Left forelimb (tissue), 1 donor: Measurements from ENCODE around the gene SELENOK.
A peak's percentile ranks its signal among the peaks of the same experiment; 100 is the strongest.
"Not testable (repeated sequence)": the region's sequence is repeated elsewhere in the genome, so short reads cannot be mapped to it uniquely, and the experiment has no call there.

Source experiments
- DNase-seq: peaks from one replicate; pipeline ENCODE4 v3.0.0-alpha.2; 2018; ENCODE audit warnings: low spot score

SELENOK gene

GRCh38 chr3:53891497-53892285 is at the start of gene SELENOK:
TSS of gene SELENOK (minus strand) at chr3:53891859.
- peak; percentile 98 for DNase-seq

- DNase-seq, result no peak
Measured at GRCh38 chr3:53941184-53941583, 49.5 kb upstream of the SELENOK start.

DNA sequence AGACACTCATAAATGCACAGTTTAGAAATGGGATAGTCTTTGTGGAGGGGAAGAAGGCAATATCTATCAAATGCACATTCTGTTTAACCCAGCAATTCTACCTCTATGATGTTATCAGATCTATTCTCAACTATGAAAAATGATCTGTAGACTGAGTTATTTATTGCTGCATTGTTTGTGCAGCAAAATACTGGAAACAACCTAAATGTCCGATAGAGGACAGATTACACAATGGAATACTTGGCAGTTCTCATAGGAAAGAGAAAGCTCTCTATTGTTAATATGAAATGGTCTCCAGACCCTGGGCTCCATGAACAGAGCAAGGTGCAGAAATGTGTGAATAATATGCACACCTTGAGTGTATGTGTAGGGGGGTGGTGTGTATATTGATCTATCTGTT is 49.0 kb upstream of the SELENOK start:
- DNase-seq, result no peak

DNA sequence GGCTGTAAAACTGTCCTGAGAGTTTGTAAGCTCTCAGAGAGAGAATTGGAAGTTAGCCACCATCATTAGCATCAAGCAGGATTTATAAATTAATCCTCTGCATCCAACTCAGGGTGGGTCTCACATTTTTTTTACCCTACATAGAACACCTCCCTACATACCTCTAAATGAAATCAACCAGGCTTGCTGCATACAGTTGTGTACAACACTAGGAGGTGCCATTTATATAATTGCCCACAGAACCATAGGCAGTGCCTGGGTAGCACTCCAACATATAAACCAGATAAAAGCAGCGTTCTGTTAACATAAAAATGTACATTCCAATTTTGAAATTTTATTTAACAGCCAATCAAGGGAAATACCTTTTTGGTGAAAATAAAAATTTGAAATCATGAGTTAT is 48.2 kb upstream of the SELENOK start:
- DNase-seq, result no peak

DNA sequence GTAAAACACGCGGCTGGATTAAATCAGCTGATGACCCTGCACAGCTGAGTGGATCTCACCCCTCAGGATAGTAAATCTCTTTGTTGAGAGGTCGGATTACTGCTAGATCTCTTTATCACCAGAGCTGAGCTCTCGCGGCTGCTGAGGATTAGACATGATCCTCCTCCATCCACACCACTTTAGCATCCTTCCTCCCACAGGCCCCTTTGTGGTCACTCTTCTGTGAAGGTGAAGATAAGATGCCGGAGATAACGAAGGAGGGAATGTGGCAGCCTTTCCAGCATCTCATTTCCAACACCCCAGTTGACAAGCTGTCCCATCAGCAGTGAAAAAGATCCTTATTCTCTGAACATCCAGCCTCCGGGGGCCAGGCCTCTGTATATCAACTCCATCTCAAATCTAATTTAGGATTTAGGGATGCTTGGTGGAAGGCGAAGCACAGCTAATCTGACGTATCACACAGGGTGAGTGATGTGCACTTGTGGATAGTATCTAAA is 47.5 kb upstream of the SELENOK start:
- no peak for DNase-seq

- no peak for DNase-seq
Measured at GRCh38 chr3:53938645-53939044, 47.0 kb upstream of the SELENOK start.

GRCh38 chr3:53936347-53936746 is 44.7 kb upstream of the SELENOK start:
- no peak for DNase-seq

- no peak for DNase-seq
Measured at GRCh38 chr3:53935283-53935901, 43.7 kb upstream of the SELENOK start.

GRCh38 chr3:53927208-53927872 is 35.7 kb upstream of the SELENOK start:
- DNase-seq, result not testable (repeated sequence)

DNA sequence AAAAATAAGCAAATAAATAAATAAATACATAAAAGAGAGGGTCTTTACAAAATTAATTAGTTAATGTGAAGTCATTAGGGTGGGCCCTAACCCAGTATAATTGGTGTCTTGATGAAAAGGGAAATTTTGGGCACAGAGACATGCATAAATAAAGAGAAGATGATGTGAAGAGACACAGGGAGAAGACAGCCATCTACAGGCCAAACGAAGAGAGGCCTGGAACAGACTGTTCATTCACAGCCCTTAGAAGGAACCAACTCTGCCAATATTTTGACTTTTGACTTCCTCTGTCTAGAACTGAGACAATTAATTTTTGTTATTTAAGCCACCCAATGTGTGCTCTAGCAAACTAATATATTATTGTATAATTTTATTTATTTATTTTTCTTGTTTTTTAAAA is 29.6 kb upstream of the SELENOK start:
- DNase-seq, result no peak

DNA sequence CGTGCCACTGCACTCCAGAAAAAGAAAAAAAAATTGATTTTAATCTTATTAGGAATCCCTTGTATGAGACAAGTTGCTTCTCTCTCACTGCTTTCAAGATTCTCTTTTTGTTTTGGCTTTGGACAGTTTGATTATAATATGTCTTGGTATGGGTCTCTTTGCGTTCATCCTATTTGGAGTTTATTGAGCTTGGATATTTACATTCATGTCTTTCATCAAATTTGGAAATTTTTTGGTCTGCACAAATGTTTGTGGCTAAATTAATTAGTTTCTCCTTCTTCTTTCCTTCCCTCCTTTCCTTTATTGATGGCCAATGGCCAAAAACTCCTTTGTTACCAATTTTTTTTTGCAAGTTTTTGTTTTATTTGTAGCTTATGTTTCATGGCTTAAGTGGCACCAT is 28.1 kb upstream of the SELENOK start:
- DNase-seq, result no peak

DNA sequence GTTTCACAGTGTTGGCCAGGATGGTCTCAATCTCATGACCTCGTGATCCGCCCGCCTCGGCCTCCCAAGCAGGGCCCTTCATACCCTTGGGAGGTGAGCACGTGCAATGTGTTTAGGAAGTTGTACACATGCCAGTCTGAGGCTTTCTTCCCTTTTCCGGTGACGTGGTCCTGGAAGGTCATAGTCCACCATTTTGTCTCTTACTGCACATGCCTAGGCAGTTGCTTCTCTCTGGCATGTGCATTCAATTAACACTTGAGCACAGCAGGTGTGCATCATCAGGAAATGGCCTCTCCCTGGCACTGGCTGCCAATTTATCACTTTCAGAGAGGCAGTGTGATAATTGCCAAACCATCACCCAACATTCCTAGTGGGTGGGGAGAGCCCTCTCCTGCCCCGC is 21.7 kb upstream of the SELENOK start:
- DNase-seq, result no peak

- no peak for DNase-seq
Measured at GRCh38 chr3:53902711-53903110, 11.1 kb upstream of the SELENOK start.

GRCh38 chr3:53902067-53902466 is 10.4 kb upstream of the SELENOK start:
- DNase-seq, result no peak

GRCh38 chr3:53900666-53901331 is 9.1 kb upstream of the SELENOK start:
- no peak for DNase-seq

DNA sequence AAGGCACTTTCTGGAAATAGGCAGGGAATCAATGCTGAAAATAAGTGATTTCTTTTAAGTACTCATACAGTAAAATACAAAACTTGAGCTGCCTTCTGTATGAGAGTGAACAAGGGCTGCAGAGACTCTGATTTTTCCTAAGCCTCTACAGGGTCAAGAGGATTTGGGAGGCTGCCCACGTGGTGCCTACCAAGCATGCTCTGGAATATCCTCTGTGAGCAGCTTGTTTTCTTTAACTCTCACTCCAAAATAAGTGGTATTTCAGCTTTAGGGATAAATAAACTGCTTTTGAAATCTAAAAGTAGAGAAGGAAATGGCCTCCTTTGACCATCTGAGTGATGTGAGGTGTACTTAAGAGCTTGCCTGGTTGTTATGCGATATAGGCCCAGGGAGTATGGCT is 8.1 kb upstream of the SELENOK start:
- DNase-seq, result no peak

DNA sequence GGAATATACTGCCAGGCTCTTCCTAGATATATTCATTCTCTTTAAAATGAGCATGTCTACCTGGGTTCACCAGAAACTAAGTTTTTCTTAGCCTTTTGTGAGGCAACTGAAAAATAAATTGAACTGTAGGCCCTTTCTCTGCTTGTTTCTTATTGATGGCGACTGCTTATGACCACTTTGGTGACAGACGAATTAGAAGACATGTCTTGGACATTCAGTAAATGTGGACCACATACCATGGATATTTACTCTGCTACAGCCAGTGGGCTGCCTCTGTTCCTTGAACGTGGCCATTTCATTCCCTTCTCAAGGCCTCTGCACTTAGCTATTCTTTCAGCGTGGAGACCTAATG is 603 bp upstream of the SELENOK start:
- DNase-seq, result no peak

DNA sequence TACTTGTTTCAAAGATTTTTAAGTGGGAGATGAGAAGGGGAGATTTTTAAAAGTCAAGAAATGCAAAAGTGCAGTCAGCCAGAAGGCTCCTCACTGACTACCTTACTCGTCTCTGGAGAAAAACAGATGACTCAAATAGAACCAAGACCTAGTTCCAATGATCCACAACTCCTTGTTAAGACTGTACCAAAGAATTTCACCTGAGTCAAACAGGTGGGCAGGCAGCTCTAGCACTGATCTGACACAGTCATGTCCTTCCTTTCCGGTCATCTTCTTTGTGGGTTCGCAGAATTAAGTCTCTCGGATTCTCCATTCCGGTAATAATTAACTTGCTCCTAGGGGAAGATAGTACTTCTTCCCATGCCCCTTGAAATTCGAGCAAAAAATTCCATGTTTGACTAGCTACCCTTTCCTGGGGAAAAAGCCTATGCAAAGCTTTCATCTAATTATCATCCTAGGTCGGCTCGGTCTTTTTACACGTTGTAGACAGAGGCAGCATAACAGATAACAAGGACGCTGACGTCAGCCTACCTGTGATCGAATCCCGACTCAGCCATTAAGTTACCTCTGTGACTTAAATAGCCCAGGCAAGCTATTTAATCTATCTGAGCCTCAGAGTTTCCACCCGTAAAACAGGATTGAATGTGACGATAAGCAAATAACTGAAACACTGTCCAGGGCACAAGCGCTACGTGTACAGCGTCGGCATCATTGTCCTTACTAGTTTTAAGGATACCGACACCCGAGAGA is 758 bp downstream of the SELENOK start:
- DNase-seq, result no peak

GRCh38 chr3:53888232-53888631 is 3.4 kb downstream of the SELENOK start:
- DNase-seq, result no peak

GRCh38 chr3:53887446-53887845 is 4.2 kb downstream of the SELENOK start:
- DNase-seq, result no peak

- DNase-seq, result no peak
Measured at GRCh38 chr3:53885239-53885638, 6.4 kb downstream of the SELENOK start.

- no peak for DNase-seq
Measured at GRCh38 chr3:53884623-53885022, 7.0 kb downstream of the SELENOK start.
